Lower leg skin (tissue), 3 donors: ENCODE measurements around the gene ZNF25.

Experiments
- CTCF ChIP-seq, 3 donors: fragments of 450-650 bp; IDR thresholded peaks; one replicate each; pipeline ENCODE4 v1.5.1; 2016; ENCODE audit warnings: antibody characterized with exemption in 3 of 3, mild to moderate bottlenecking in 3 of 3, moderate library complexity in 2 of 3
- POLR2A ChIP-seq, 2 donors: fragments of 450-650 bp; IDR thresholded peaks; one replicate each; pipeline ENCODE4 v1.6.1; 2016 to 2017; ENCODE audit warnings: antibody characterized with exemption in 2 of 2, mild to moderate bottlenecking in 1 of 2, moderate library complexity in 1 of 2

- TF ChIP-seq POLR2A (IDR thresholded peaks at IDR 0.05) (no peak), CTCF (IDR thresholded peaks at IDR 0.05) (no peak)
Observed at GRCh38 chr10:38003588-38003987, 27.1 kb upstream of the ZNF25 start.
